C4-2B (cell line): Measurements from ENCODE around the gene SLC22A8.

ENCODE experiments used
- ZFX ChIP-seq: fragments of 450-650 bp; IDR thresholded peaks from 2 replicates; pipeline ENCODE4 v1.6.1; 2017
- TF ChIP-seq, protein P1 (sequence below): fragments of 450-650 bp; conservative IDR thresholded peaks from 2 replicates; pipeline ENCODE4 v1.5.1; 2017; ENCODE audit warnings: mild to moderate bottlenecking

- TF ChIP-seq, protein P1, sequence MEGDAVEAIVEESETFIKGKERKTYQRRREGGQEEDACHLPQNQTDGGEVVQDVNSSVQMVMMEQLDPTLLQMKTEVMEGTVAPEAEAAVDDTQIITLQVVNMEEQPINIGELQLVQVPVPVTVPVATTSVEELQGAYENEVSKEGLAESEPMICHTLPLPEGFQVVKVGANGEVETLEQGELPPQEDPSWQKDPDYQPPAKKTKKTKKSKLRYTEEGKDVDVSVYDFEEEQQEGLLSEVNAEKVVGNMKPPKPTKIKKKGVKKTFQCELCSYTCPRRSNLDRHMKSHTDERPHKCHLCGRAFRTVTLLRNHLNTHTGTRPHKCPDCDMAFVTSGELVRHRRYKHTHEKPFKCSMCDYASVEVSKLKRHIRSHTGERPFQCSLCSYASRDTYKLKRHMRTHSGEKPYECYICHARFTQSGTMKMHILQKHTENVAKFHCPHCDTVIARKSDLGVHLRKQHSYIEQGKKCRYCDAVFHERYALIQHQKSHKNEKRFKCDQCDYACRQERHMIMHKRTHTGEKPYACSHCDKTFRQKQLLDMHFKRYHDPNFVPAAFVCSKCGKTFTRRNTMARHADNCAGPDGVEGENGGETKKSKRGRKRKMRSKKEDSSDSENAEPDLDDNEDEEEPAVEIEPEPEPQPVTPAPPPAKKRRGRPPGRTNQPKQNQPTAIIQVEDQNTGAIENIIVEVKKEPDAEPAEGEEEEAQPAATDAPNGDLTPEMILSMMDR = no peak
- TF ChIP-seq ZFX = no peak
These were observed 31.1 kb downstream of the SLC22A8 start, which contains the start of gene SLC22A6 for GRCh38 chr11:62984451-62984991.
